GM19239 (cell line): ENCODE data around the gene SELENOF.
A peak's percentile ranks its signal among the peaks of the same experiment; 100 is the strongest.
"Not testable (repeated sequence)": the region's sequence is repeated elsewhere in the genome, so short reads cannot be mapped to it uniquely, and the experiment has no call there.

Experiments used
- DNase-seq: peaks from one replicate; pipeline ENCODE4 v3.0.0; 2011; ENCODE audit warnings: low spot score; ENCODE audit not compliant: insufficient read length
- FAIRE-seq: peaks from 2 replicates; lab custom pipeline; 2011; peaks lifted over from hg19 to GRCh38; lab: Jason Lieb, UNC

SELENOF gene

GRCh38 chr1:86924324-86924960 lies 10.5 kb upstream of the SELENOF start:
- FAIRE-seq = no peak
- no peak for DNase-seq

- no peak for DNase-seq
- FAIRE-seq = no peak
Observed at GRCh38 chr1:86922445-86922844, 8.5 kb upstream of the SELENOF start.

GRCh38 chr1:86916752-86917151 lies 2.8 kb upstream of the SELENOF start:
- DNase-seq (no peak), FAIRE-seq (no peak)

GRCh38 chr1:86915737-86916235 lies 1.9 kb upstream of the SELENOF start:
- FAIRE-seq (no peak), DNase-seq (no peak)

GRCh38 chr1:86914998-86915736 lies 1.2 kb upstream of the SELENOF start:
- no peak for DNase-seq
- FAIRE-seq = peak; percentile 93

GRCh38 chr1:86914601-86914997 lies 673 bp upstream of the SELENOF start, which contains the start of gene HS2ST1:
TSS of gene HS2ST1 (plus strand) at chr1:86914635.
- DNase-seq (no peak), FAIRE-seq (no peak)

- DNase-seq (no peak), FAIRE-seq (no peak)
Observed at GRCh38 chr1:86913399-86913895, 479 bp downstream of the SELENOF start.

GRCh38 chr1:86912281-86912900 lies 1.5 kb downstream of the SELENOF start:
- no peak for DNase-seq
- FAIRE-seq = peak; percentile 39

- FAIRE-seq (no peak), DNase-seq (no peak)
Observed at GRCh38 chr1:86906419-86906818, 7.5 kb downstream of the SELENOF start.

GRCh38 chr1:86905875-86906274 lies 8.1 kb downstream of the SELENOF start:
- FAIRE-seq = no peak
- no peak for DNase-seq

GRCh38 chr1:86899401-86899800 lies 14.5 kb downstream of the SELENOF start:
- FAIRE-seq, DNase-seq: not testable (repeated sequence)

GRCh38 chr1:86888327-86888726 lies 25.6 kb downstream of the SELENOF start:
- no peak for FAIRE-seq
- DNase-seq = no peak

GRCh38 chr1:86887479-86888162 lies 26.3 kb downstream of the SELENOF start:
- no peak for DNase-seq
- peak; percentile 55 for FAIRE-seq

GRCh38 chr1:86875722-86876121 lies 38.2 kb downstream of the SELENOF start:
- DNase-seq = no peak
- peak; percentile 4 for FAIRE-seq

GRCh38 chr1:86872086-86872485 lies 41.8 kb downstream of the SELENOF start:
- DNase-seq = no peak
- no peak for FAIRE-seq

- DNase-seq = no peak
- no peak for FAIRE-seq
Observed at GRCh38 chr1:86871001-86871400, 42.9 kb downstream of the SELENOF start.

GRCh38 chr1:86868477-86868876 lies 45.4 kb downstream of the SELENOF start:
- DNase-seq (no peak), FAIRE-seq (no peak)

GRCh38 chr1:86867278-86867677 lies 46.6 kb downstream of the SELENOF start:
- FAIRE-seq, DNase-seq: not testable (repeated sequence)

- FAIRE-seq (no peak), DNase-seq (no peak)
Observed at GRCh38 chr1:86866665-86867064, 47.3 kb downstream of the SELENOF start.

- no peak for DNase-seq
- peak; percentile 45 for FAIRE-seq
Observed at GRCh38 chr1:86865973-86866637, 47.8 kb downstream of the SELENOF start.
